Left renal pelvis (tissue), 4 donors: ENCODE measurements around the gene CREB3L2. TPM values are rescaled to one million over a fixed set of nuclear protein-coding genes. Genes with fewer than 3 reads are reported as not detected.
"Not testable (repeated sequence)": the region's sequence is repeated elsewhere in the genome, so short reads cannot be mapped to it uniquely, and the experiment has no call there.

Experiments used
- DNase-seq, 4 donors: peaks; one replicate each; pipeline ENCODE4 v3.0.0-alpha.2; 2013; ENCODE audit warnings: low read depth in 4 of 4, low spot score in 3 of 4
- polyA plus RNA-seq, 4 donors: library from polyadenylated mRNA; unstranded; fragments of 120-200 nt; gene quantifications; one replicate each; pipeline ENCODE4 v1.2.1, GENCODE V29; 2013; ENCODE audit not compliant: insufficient read length in 4 of 4

The CREB3L2 gene
- polyA plus RNA-seq, 4 donors: 48.0 to 69.0 (median 57.7) TPM

GRCh38 chr7:137935884-137936508 is 65.9 kb downstream of the CREB3L2 start:
- no peak for DNase-seq

- no peak for DNase-seq
Observed at GRCh38 chr7:137934941-137935883, 66.7 kb downstream of the CREB3L2 start.

- no peak for DNase-seq
Observed at GRCh38 chr7:137934176-137934826, 67.6 kb downstream of the CREB3L2 start.

GRCh38 chr7:137933270-137934017 is 68.4 kb downstream of the CREB3L2 start:
- DNase-seq: no peak

GRCh38 chr7:137932881-137933269 is 69.0 kb downstream of the CREB3L2 start:
- no peak for DNase-seq

- DNase-seq: no peak
Observed at GRCh38 chr7:137931823-137932222, 70.1 kb downstream of the CREB3L2 start.

GRCh38 chr7:137930581-137930980 is 71.3 kb downstream of the CREB3L2 start:
- no peak for DNase-seq

GRCh38 chr7:137928626-137929025 is 73.3 kb downstream of the CREB3L2 start:
- no peak for DNase-seq

GRCh38 chr7:137927386-137927785 is 74.5 kb downstream of the CREB3L2 start:
- no peak for DNase-seq

GRCh38 chr7:137926206-137926605 is 75.7 kb downstream of the CREB3L2 start:
- DNase-seq: not testable (repeated sequence)

GRCh38 chr7:137925754-137926153 is 76.1 kb downstream of the CREB3L2 start:
- DNase-seq: no peak

- DNase-seq: no peak
Observed at GRCh38 chr7:137925091-137925490, 76.8 kb downstream of the CREB3L2 start.

GRCh38 chr7:137923380-137923779 is 78.5 kb downstream of the CREB3L2 start:
- DNase-seq: no peak

- no peak for DNase-seq
Observed at GRCh38 chr7:137920637-137921399, 81.1 kb downstream of the CREB3L2 start.

- no peak for DNase-seq
Observed at GRCh38 chr7:137919987-137920386, 81.9 kb downstream of the CREB3L2 start.

- peak in 1 of 4 donors; percentile 33 for DNase-seq
Observed at GRCh38 chr7:137916980-137917645, 84.8 kb downstream of the CREB3L2 start.

- DNase-seq: no peak
Observed at GRCh38 chr7:137916564-137916963, 85.3 kb downstream of the CREB3L2 start.

GRCh38 chr7:137915266-137915665 is 86.6 kb downstream of the CREB3L2 start:
- DNase-seq: no peak

GRCh38 chr7:137913985-137914384 is 87.9 kb downstream of the CREB3L2 start:
- no peak for DNase-seq
